DND-41 (cell line): ENCODE data around the gene CC2D1A.

Experiments used
- CTCF ChIP-seq: IDR thresholded peaks from 2 replicates; pipeline ENCODE4 v1.5.1; 2012; ENCODE audit warnings: borderline replicate concordance, low read length, moderate library complexity, mild to moderate bottlenecking; ENCODE audit not compliant: poor library complexity, severe bottlenecking; ENCODE audit errors: extremely low read depth
- EZH2 ChIP-seq: IDR thresholded peaks from 3 replicates; pipeline ENCODE4 v1.6.1; 2012; ENCODE audit warnings: borderline replicate concordance, low read depth, mild to moderate bottlenecking, moderate library complexity, low read length, inconsistent platforms; ENCODE audit not compliant: severe bottlenecking

- TF ChIP-seq CTCF (no peak), EZH2 (no peak)
Observed at GRCh38 chr19:13929340-13929739, 23.3 kb downstream of the CC2D1A start.
